ENCODE data around the gene TYW3. TPM values are rescaled to one million over a fixed set of nuclear protein-coding genes. Genes with fewer than 3 reads are reported as not detected.

Gene TYW3
- total and polyA plus RNA-seq, 2 donors (not counting 1 experiment from before 2014, with no cell fraction given), result 6.9 to 22.6 TPM

- intact Hi-C loops (cut with micrococcal nuclease), result no loop called here
- H3K79me2 ChIP-seq (ENCODE audit: control insufficient read depth, insufficient read depth, low read length), result no peaks in the 10 kb centered on the region
- Mint-ChIP-seq H3K4me1 (no peaks in the 10 kb centered on the region), H3K27ac (no peak overlapping the region), H3K4me3 (no peak overlapping the region), H3K27me3 (peaks cover 7% of the 10 kb centered on the region), H3K9me3 (ENCODE audit: insufficient read depth) (no peaks in the 10 kb centered on the region)
- WGBS (ENCODE audit: insufficient coverage), result no CpG with 5 or more reads among the region's 2 CpGs
- no peak overlapping the region for H3K9ac ChIP-seq (ENCODE audit: low read length)
- H3K36me3 ChIP-seq (replicated peaks in 1 of 2; ENCODE audit: control extremely low read depth in 1 of 2, control insufficient read depth in 1 of 2, extremely low read depth in 1 of 2, insufficient read depth in 2 of 2, low read length in 1 of 2), result no peaks in the 10 kb centered on the region
- no peak for TF ChIP-seq CTCF (IDR thresholded peaks at IDR 0.05)
- no peak for TF ChIP-seq EZH2 (IDR thresholded peaks at IDR 0.05; ENCODE audit: borderline replicate concordance, insufficient read depth, low read depth, low read length, poor library complexity, severe bottlenecking)
- CTCF ChIA-PET, result no interaction called here
- POLR2A ChIA-PET, result no interaction called here
- DNase-seq, result no peak
- H3K9me3 ChIP-seq (ENCODE audit: control extremely low read depth in 1 of 3, control insufficient read depth in 2 of 3, insufficient read depth in 1 of 3, low read length in 2 of 3), result no peaks in the 10 kb centered on the region
- peaks cover 0 to 4% (median 0%) of the 10 kb centered on the region in 4 experiments for H3K27me3 ChIP-seq (replicated peaks in 1 of 4; ENCODE audit: control extremely low read depth in 1 of 4, control insufficient read depth in 3 of 4, insufficient read depth in 4 of 4, low read length in 3 of 4)
- H4K20me1 ChIP-seq (ENCODE audit: control insufficient read depth, insufficient read depth, low read length, poor library complexity, severe bottlenecking), result no peaks in the 10 kb centered on the region
- no peak overlapping the region for H3K4me3 ChIP-seq (ENCODE audit: control extremely low read depth in 1 of 5, extremely low read depth in 1 of 5, insufficient read depth in 1 of 5, low read depth in 2 of 5, low read length in 4 of 5)
- H2AFZ ChIP-seq (ENCODE audit: insufficient read depth, low read depth, low read length, poor library complexity, severe bottlenecking), result no peak overlapping the region
- H3K4me2 ChIP-seq (replicated peaks; ENCODE audit: low read depth, low read length, poor library complexity, severe bottlenecking), result no peak overlapping the region
- H3K4me1 ChIP-seq (ENCODE audit: control insufficient read depth in 2 of 2, insufficient read depth in 2 of 2, low read length in 2 of 2), result no peaks in the 10 kb centered on the region
- H3K27ac ChIP-seq (ENCODE audit: low read length in 2 of 2), result no peak overlapping the region
- ATAC-seq (ENCODE audit: low read depth), result no peak
These were observed 58.5 kb downstream of the TYW3 start for GRCh38 chr1:74791491-74791890.

- peaks cover 0 to 8% (median 1%) of the 10 kb centered on the region in 3 donors for H3K9me3 ChIP-seq (ENCODE audit: control extremely low read depth in 1 of 3, control insufficient read depth in 2 of 3, insufficient read depth in 1 of 3, low read length in 2 of 3)
- no peak overlapping the region for H3K4me2 ChIP-seq (replicated peaks; ENCODE audit: low read depth, low read length, poor library complexity, severe bottlenecking)
- H3K9me3 Mint-ChIP-seq (ENCODE audit: insufficient read depth), result no peaks in the 10 kb centered on the region
- ChIA-PET POLR2A (no interaction called here), CTCF (no interaction called here)
- no peaks in the 10 kb centered on the region for H3K4me1 Mint-ChIP-seq
- H3K27ac ChIP-seq (ENCODE audit: low read length in 2 of 2), result no peak overlapping the region
- H3K4me3 Mint-ChIP-seq, result no peak overlapping the region
- no peak overlapping the region for H3K9ac ChIP-seq (ENCODE audit: low read length)
- ATAC-seq (ENCODE audit: low read depth) (no peak), DNase-seq (no peak)
- H3K27me3 Mint-ChIP-seq, result peaks cover 4% of the 10 kb centered on the region
- TF ChIP-seq CTCF (IDR thresholded peaks at IDR 0.05) (no peak), EZH2 (IDR thresholded peaks at IDR 0.05; ENCODE audit: borderline replicate concordance, insufficient read depth, low read depth, low read length, poor library complexity, severe bottlenecking) (no peak)
- no peaks in the 10 kb centered on the region for H3K36me3 ChIP-seq (replicated peaks in 1 of 2; ENCODE audit: control extremely low read depth in 1 of 2, control insufficient read depth in 1 of 2, extremely low read depth in 1 of 2, insufficient read depth in 2 of 2, low read length in 1 of 2)
- no peak overlapping the region for H3K4me3 ChIP-seq (ENCODE audit: control extremely low read depth in 1 of 5, extremely low read depth in 1 of 5, insufficient read depth in 1 of 5, low read depth in 2 of 5, low read length in 4 of 5)
- no peaks in the 10 kb centered on the region for H4K20me1 ChIP-seq (ENCODE audit: control insufficient read depth, insufficient read depth, low read length, poor library complexity, severe bottlenecking)
- intact Hi-C loops (cut with micrococcal nuclease), result no loop called here
- no peaks in the 10 kb centered on the region for H3K27me3 ChIP-seq (replicated peaks in 1 of 4; ENCODE audit: control extremely low read depth in 1 of 4, control insufficient read depth in 3 of 4, insufficient read depth in 4 of 4, low read length in 3 of 4)
- no peak overlapping the region for H2AFZ ChIP-seq (ENCODE audit: insufficient read depth, low read depth, low read length, poor library complexity, severe bottlenecking)
- no peak overlapping the region for H3K27ac Mint-ChIP-seq
- no peaks in the 10 kb centered on the region for H3K79me2 ChIP-seq (ENCODE audit: control insufficient read depth, insufficient read depth, low read length)
- H3K4me1 ChIP-seq (ENCODE audit: control insufficient read depth in 2 of 2, insufficient read depth in 2 of 2, low read length in 2 of 2), result no peaks in the 10 kb centered on the region
These were observed 66.2 kb downstream of the TYW3 start for GRCh38 chr1:74799119-74799657.
